ENCODE data around the gene TMEM258. TPM values are rescaled to one million over a fixed set of nuclear protein-coding genes. Genes with fewer than 3 reads are reported as not detected.

TMEM258 gene
- total and polyA plus RNA-seq, 2 experiments from 2014 or later: 72.8 to 258 TPM

DNA sequence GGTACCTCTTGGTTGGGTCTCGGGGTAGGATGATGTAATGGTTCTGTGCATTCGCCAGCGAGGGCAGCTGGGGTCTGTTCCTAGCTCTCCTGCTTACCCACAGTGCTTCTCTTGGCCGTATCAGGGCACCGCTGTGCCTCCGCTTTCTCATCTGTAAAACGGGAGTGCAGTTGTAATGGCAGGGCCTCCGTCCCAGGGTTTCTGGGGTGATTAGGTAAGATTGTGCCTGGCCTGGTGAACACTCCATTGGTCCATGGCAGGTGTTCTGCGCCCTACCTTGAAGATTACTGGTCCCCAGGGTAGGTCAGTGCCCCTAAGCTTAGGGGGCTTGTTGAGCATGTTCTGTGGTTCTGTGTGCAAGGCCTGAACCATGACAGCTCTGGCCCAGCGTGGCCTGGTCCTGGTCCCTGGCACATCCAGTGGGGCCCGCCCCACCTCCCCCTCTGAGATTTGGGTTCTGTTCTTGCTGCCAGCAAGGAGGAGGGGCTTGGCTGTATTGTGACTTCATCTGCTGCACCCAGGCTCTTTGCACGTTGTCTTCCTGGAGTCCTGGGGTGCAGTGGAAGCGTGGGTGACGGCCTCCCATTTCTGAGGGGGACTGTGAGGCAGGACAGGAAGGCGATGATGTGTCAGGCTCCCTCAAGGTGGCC is 35.1 kb downstream of the TMEM258 start:
- Histone ChIP-seq H3K9ac (no peak overlapping the region), H3K9me2 (ENCODE audit: insufficient read depth) (no peaks in the 10 kb centered on the region), H3K36me3 (ENCODE audit: low read depth) (no peaks in the 10 kb centered on the region), H3K4me1 (ENCODE audit: insufficient read depth) (no peaks in the 10 kb centered on the region), H3F3A (ENCODE audit: insufficient read depth) (no peaks in the 10 kb centered on the region), H3K4me2 (ENCODE audit: unreplicated experiment) (no peak overlapping the region), H4K20me1 (ENCODE audit: insufficient read depth) (no peaks in the 10 kb centered on the region), H3K27me3 (replicated peaks; ENCODE audit: insufficient read depth) (no peaks in the 10 kb centered on the region; the same call in 1 of the 2 replicates), H2AFZ (no peak overlapping the region), H3K4me3 (no peak overlapping the region), H3K9me3 (ENCODE audit: low read depth) (no peaks in the 10 kb centered on the region), H3K27ac (no peak overlapping the region), H3K79me2 (ENCODE audit: insufficient read depth) (no peaks in the 10 kb centered on the region)
- 91 to 93% methylated on average over 15 of the region's 15 CpGs for WGBS, 2 experiments (ENCODE audit: low coverage in 1 of 2, low lambda C conversion rate in 2 of 2, missing lambda C conversion rate in 2 of 2)
- TF ChIP-seq EZH2 (IDR thresholded peaks at IDR 0.05; ENCODE audit: insufficient read depth, poor library complexity, severe bottlenecking) (no peak), EZH2phosphoT487 (IDR thresholded peaks at IDR 0.05; ENCODE audit: insufficient read depth, low read depth) (no peak)
- in situ Hi-C loops (cut with MboI): no loop called here
- DNase-seq: no peak

- H3K36me3 ChIP-seq (ENCODE audit: low read depth): no peaks in the 10 kb centered on the region
- no peaks in the 10 kb centered on the region for H3K9me3 ChIP-seq (ENCODE audit: low read depth)
- no peak overlapping the region for H3K9ac ChIP-seq
- H2AFZ ChIP-seq: no peak overlapping the region
- H4K20me1 ChIP-seq (ENCODE audit: insufficient read depth): no peaks in the 10 kb centered on the region
- no peaks in the 10 kb centered on the region for H3K9me2 ChIP-seq (ENCODE audit: insufficient read depth)
- H3F3A ChIP-seq (ENCODE audit: insufficient read depth): no peaks in the 10 kb centered on the region
- no peak overlapping the region for H3K4me3 ChIP-seq
- TF ChIP-seq EZH2phosphoT487 (IDR thresholded peaks at IDR 0.05; ENCODE audit: insufficient read depth, low read depth) (no peak), EZH2 (IDR thresholded peaks at IDR 0.05; ENCODE audit: insufficient read depth, poor library complexity, severe bottlenecking) (no peak)
- DNase-seq: no peak
- H3K79me2 ChIP-seq (ENCODE audit: insufficient read depth): no peaks in the 10 kb centered on the region
- H3K27ac ChIP-seq: no peak overlapping the region
- WGBS, 2 experiments (ENCODE audit: low coverage in 1 of 2, low lambda C conversion rate in 2 of 2, missing lambda C conversion rate in 2 of 2): 86 to 89% methylated on average over 5 to 9 of the region's 9 CpGs
- H3K4me2 ChIP-seq (ENCODE audit: unreplicated experiment): no peak overlapping the region
- in situ Hi-C loops (cut with MboI): no loop called here
- no peaks in the 10 kb centered on the region for H3K27me3 ChIP-seq (replicated peaks; ENCODE audit: insufficient read depth)
- 0 out of 2 replicates have a peak, but pooled peaks cover 3% of the 10 kb centered on the region for H3K4me1 ChIP-seq (ENCODE audit: insufficient read depth)
Measured at GRCh38 chr11:61756452-61757212, 35.8 kb downstream of the TMEM258 start.

GRCh38 chr11:61756147-61756451 is 36.3 kb downstream of the TMEM258 start:
- in situ Hi-C loops (cut with MboI): no loop called here
- no peak overlapping the region for H3K27ac ChIP-seq
- H3K4me3 ChIP-seq: no peak overlapping the region
- H3K4me1 ChIP-seq (ENCODE audit: insufficient read depth): 0 out of 2 replicates have a peak, but pooled peaks cover 3% of the 10 kb centered on the region
- H3K9ac ChIP-seq: no peak overlapping the region
- no peaks in the 10 kb centered on the region for H3K9me3 ChIP-seq (ENCODE audit: low read depth)
- no peaks in the 10 kb centered on the region for H3F3A ChIP-seq (ENCODE audit: insufficient read depth)
- H3K4me2 ChIP-seq (ENCODE audit: unreplicated experiment): no peak overlapping the region
- no peaks in the 10 kb centered on the region for H3K36me3 ChIP-seq (ENCODE audit: low read depth)
- H3K27me3 ChIP-seq (replicated peaks; ENCODE audit: insufficient read depth): no peaks in the 10 kb centered on the region
- 87 to 93% methylated on average over 3 to 4 of the region's 4 CpGs for WGBS, 2 experiments (ENCODE audit: low coverage in 1 of 2, low lambda C conversion rate in 2 of 2, missing lambda C conversion rate in 2 of 2)
- no peaks in the 10 kb centered on the region for H3K79me2 ChIP-seq (ENCODE audit: insufficient read depth)
- no peak for DNase-seq
- TF ChIP-seq EZH2phosphoT487 (IDR thresholded peaks at IDR 0.05; ENCODE audit: insufficient read depth, low read depth) (no peak), EZH2 (IDR thresholded peaks at IDR 0.05; ENCODE audit: insufficient read depth, poor library complexity, severe bottlenecking) (no peak)
- no peaks in the 10 kb centered on the region for H3K9me2 ChIP-seq (ENCODE audit: insufficient read depth)
- no peak overlapping the region for H2AFZ ChIP-seq
- H4K20me1 ChIP-seq (ENCODE audit: insufficient read depth): no peaks in the 10 kb centered on the region

GRCh38 chr11:61754534-61755482 is 37.6 kb downstream of the TMEM258 start:
- no peak overlapping the region for H3K4me2 ChIP-seq (ENCODE audit: unreplicated experiment)
- H4K20me1 ChIP-seq (ENCODE audit: insufficient read depth): no peaks in the 10 kb centered on the region
- H3K79me2 ChIP-seq (ENCODE audit: insufficient read depth): no peaks in the 10 kb centered on the region
- in situ Hi-C loops (cut with MboI): no loop called here
- H3K27ac ChIP-seq: no peak overlapping the region
- no peak for TF ChIP-seq EZH2 (IDR thresholded peaks at IDR 0.05; ENCODE audit: insufficient read depth, poor library complexity, severe bottlenecking)
- no peak for TF ChIP-seq EZH2phosphoT487 (IDR thresholded peaks at IDR 0.05; ENCODE audit: insufficient read depth, low read depth)
- H2AFZ ChIP-seq: no peak overlapping the region
- no peaks in the 10 kb centered on the region for H3F3A ChIP-seq (ENCODE audit: insufficient read depth)
- no peaks in the 10 kb centered on the region for H3K9me2 ChIP-seq (ENCODE audit: insufficient read depth)
- no peaks in the 10 kb centered on the region for H3K27me3 ChIP-seq (replicated peaks; ENCODE audit: insufficient read depth)
- H3K9ac ChIP-seq: no peak overlapping the region
- no peak for DNase-seq
- no peaks in the 10 kb centered on the region for H3K36me3 ChIP-seq (ENCODE audit: low read depth)
- 0 out of 2 replicates have a peak, but pooled peaks cover 3% of the 10 kb centered on the region for H3K4me1 ChIP-seq (ENCODE audit: insufficient read depth)
- no peak overlapping the region for H3K4me3 ChIP-seq
- H3K9me3 ChIP-seq (ENCODE audit: low read depth): no peaks in the 10 kb centered on the region
- 92 to 94% methylated on average over 20 to 31 of the region's 31 CpGs for whole genome bisulfite sequencing, 2 experiments (ENCODE audit: low coverage in 1 of 2, low lambda C conversion rate in 2 of 2, missing lambda C conversion rate in 2 of 2)
